ENCODE data around the gene NXF3. TPM values are rescaled to one million over a fixed set of nuclear protein-coding genes. Genes with fewer than 3 reads are reported as not detected.
"Not testable (repeated sequence)": the region's sequence is repeated elsewhere in the genome, so short reads cannot be mapped to it uniquely, and the experiment has no call there.

NXF3 gene
- total RNA-seq, 1 experiment from 2014 or later = 0.41 TPM

DNA sequence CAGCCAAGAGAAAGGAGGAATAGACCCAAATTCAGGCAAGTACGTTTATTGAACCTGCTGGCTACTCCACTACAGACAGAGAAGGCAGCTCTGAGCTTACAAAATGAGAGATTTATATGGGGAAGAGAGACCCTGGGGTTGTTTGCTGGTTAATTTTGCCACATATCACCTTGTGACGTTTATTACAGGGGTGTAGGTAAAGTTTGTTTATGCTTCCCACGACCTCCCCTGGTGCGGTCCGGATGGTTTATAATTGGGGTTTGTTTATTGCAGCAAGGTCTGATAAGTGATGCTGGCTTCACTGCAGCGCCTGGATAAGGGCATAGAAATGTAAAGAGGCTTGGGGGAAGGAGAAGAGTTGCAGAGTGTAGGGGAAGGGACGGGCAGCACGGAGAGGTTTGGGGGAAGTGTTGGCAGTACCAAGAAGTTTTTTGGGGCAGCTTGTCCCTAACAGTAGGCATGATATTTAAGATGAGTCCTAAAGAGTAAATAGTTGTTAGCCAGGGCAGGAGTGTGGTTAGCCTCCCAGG lies 41.6 kb downstream of the NXF3 start:
- intact Hi-C loops (cut with micrococcal nuclease; ENCODE audit: unreplicated experiment) = no loop called here
- CTCF ChIA-PET = no interaction called here
- POLR2A ChIA-PET = no interaction called here
- TF ChIP-seq CTCF (IDR thresholded peaks at IDR 0.05; ENCODE audit: insufficient read depth in 1 of 2, low read depth in 1 of 2, low read length in 1 of 2, severe bottlenecking in 1 of 2, unreplicated experiment in 1 of 2) = no peak
- Histone ChIP-seq H3K4me1 (0 out of 2 replicates have a peak, but pooled peaks cover under 1% of the 10 kb centered on the region), H3K4me3 (ENCODE audit: low read depth, low read length) (no peak overlapping the region), H3K9me3 (no peaks in the 10 kb centered on the region), H3K27me3 (replicated peaks; ENCODE audit: control insufficient read depth, insufficient read depth, low read length) (no peaks in the 10 kb centered on the region), H3K36me3 (ENCODE audit: control insufficient read depth, insufficient read depth, low read length) (no peaks in the 10 kb centered on the region)
- Mint-ChIP-seq H3K4me1 (ENCODE audit: low read depth, unreplicated experiment) (peaks cover 8% of the 10 kb centered on the region), H3K9me3 (ENCODE audit: unreplicated experiment) (no peaks in the 10 kb centered on the region), H3K27me3 (ENCODE audit: insufficient read depth, unreplicated experiment) (no peaks in the 10 kb centered on the region), H3K27ac (ENCODE audit: unreplicated experiment) (peak overlapping the region; percentile 10), H3K4me3 (ENCODE audit: unreplicated experiment) (no peak overlapping the region), H3K36me3 (ENCODE audit: insufficient read depth, unreplicated experiment) (no peaks in the 10 kb centered on the region)
- no TSS peak for BruUV-seq (replicated peaks)
- no peak for DNase-seq

- H3K4me1 ChIP-seq; H3K4me3 ChIP-seq (ENCODE audit: low read depth, low read length); H3K36me3 ChIP-seq (ENCODE audit: control insufficient read depth, insufficient read depth, low read length); H3K4me3 Mint-ChIP-seq (ENCODE audit: unreplicated experiment); H3K9me3 ChIP-seq; BruUV-seq (replicated peaks); H3K4me1 Mint-ChIP-seq (ENCODE audit: low read depth, unreplicated experiment); H3K27ac Mint-ChIP-seq (ENCODE audit: unreplicated experiment); H3K27me3 ChIP-seq (replicated peaks; ENCODE audit: control insufficient read depth, insufficient read depth, low read length); CTCF ChIA-PET; DNase-seq; H3K36me3 Mint-ChIP-seq (ENCODE audit: insufficient read depth, unreplicated experiment); intact Hi-C loops (cut with micrococcal nuclease; ENCODE audit: unreplicated experiment); H3K27me3 Mint-ChIP-seq (ENCODE audit: insufficient read depth, unreplicated experiment); H3K9me3 Mint-ChIP-seq (ENCODE audit: unreplicated experiment); POLR2A ChIA-PET: not testable (repeated sequence)
Measured at GRCh38 chrX:103033371-103033770, 59.6 kb downstream of the NXF3 start.

Other genes with a start within 250 kb of the NXF3 start
- gene RAB40AL, start 155.9 kb downstream of the NXF3 start, total RNA-seq (2022) = 0.39 and 0.95 TPM in 2 replicates
- not detected in 2 replicates for gene BEX1, start 29.0 kb downstream of the NXF3 start, total RNA-seq (2022)
- gene BEX4, start 122.0 kb upstream of the NXF3 start, total RNA-seq (2022) = 2.2 and 2.5 TPM in 2 replicates
- gene TCEAL8, start 162.0 kb upstream of the NXF3 start, total RNA-seq (2022) = 21.5 and 22.0 TPM in 2 replicates
- gene TCEAL5, start 183.6 kb upstream of the NXF3 start, total RNA-seq (2022) = not detected in 2 replicates
- 16.8 and 24.5 TPM in 2 replicates for gene BEX2, start 217.8 kb upstream of the NXF3 start, total RNA-seq (2022)
- gene TCEAL7, start 237.1 kb upstream of the NXF3 start, total RNA-seq (2022) = not detected in 2 replicates

Measured in Caco-2 (cell line).